ENCODE results near the gene CERKL. TPM values are rescaled to one million over a fixed set of nuclear protein-coding genes. Genes with fewer than 3 reads are reported as not detected.

The CERKL gene
- total RNA-seq, 6 experiments from 2014 or later = 0.07 to 0.09 TPM; not detected in 4

GRCh38 chr2:181690860-181691259 is 34.0 kb upstream of the CERKL start:
- H3K9me3 Mint-ChIP-seq = no peaks in the 10 kb centered on the region
- H3K36me3 Mint-ChIP-seq (ENCODE audit: low read depth) = no peaks in the 10 kb centered on the region

DNA sequence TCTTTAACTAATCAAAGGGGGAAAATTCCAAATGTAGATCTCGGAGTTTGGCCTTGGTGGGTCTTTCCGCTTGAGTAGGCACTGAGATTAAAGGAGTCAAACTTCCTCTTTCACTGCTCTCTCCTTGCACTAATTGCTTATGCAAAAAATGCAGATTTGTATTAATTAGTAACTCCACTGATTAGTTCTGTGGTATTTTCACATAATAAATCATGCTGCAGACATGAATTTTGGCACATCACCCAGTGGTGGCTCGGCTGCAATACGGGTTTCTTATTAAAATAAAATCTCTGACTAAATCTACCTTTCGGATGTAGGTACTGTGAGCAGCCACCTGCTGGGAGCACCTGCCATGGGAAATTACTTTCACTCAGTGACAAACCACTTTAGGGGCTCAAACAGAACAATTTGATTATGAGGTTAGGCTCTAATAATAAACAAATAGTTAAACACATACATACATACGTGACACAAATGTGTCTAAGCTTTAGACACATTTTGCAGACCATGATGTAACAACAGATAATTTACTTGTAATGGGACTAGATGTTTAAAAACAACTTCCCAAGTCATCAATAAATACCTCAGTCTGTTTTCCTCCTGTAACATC is 29.8 kb upstream of the CERKL start:
- H3K9me3 Mint-ChIP-seq = peaks cover 6% of the 10 kb centered on the region; the same call in 1 of the 2 replicates
- no peak overlapping the region for H3K4me3 Mint-ChIP-seq
- H3K27ac Mint-ChIP-seq = no peak overlapping the region
- H3K27me3 Mint-ChIP-seq (ENCODE audit: insufficient read depth) = peaks cover 44% of the 10 kb centered on the region
- peaks cover 12% of the 10 kb centered on the region for H3K4me1 Mint-ChIP-seq (ENCODE audit: low read depth)
- H3K36me3 Mint-ChIP-seq (ENCODE audit: low read depth) = peaks cover 7% of the 10 kb centered on the region; the same call in 1 of the 2 replicates
- no peak for DNase-seq
- TF ChIP-seq CTCF (IDR thresholded peaks at IDR 0.05) = no peak

More at GRCh38 chr2:181690860-181691259, 34.0 kb upstream of the CERKL start:
- no peak overlapping the region for H3K27ac Mint-ChIP-seq
- no peak overlapping the region for H3K4me3 Mint-ChIP-seq
- no peak for TF ChIP-seq CTCF (IDR thresholded peaks at IDR 0.05)
- peaks cover 13% of the 10 kb centered on the region; the same call in 1 of the 2 replicates for H3K27me3 Mint-ChIP-seq (ENCODE audit: insufficient read depth)
- no peaks in the 10 kb centered on the region for H3K4me1 Mint-ChIP-seq (ENCODE audit: low read depth)
- DNase-seq = no peak

DNA sequence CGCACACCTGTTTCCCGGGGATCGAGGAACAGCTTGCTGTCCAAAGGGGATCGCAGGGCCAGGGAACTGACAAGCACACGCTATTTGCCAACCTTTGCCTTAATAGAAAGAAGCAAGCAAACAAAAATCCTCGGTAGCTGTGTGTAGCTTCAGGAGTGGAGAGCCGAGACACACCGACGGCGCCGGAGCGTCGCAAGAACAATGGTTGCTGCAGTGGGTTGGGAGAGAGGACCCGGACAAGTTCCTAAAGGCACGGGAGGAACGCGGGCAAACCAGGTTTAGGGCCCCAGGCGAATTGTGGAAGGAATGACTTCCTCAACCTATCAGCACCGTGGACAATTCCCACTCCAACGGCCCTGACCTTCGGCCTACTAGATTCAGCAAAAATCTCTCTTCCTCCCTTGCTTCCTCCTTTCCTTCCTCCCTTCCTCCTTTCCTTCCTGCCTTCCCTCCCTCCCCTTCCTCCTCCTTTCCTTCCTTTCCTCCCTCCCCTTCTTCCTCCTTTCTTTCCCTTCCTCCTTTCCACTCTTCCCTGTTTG is 28.3 kb upstream of the CERKL start:
- Mint-ChIP-seq H3K27me3 (ENCODE audit: insufficient read depth) (peaks cover 54% of the 10 kb centered on the region), H3K4me1 (ENCODE audit: low read depth) (peaks cover 27% of the 10 kb centered on the region), H3K27ac (no peak overlapping the region), H3K4me3 (no peak overlapping the region), H3K36me3 (ENCODE audit: low read depth) (peaks cover 14% of the 10 kb centered on the region), H3K9me3 (peaks cover 13% of the 10 kb centered on the region)
- DNase-seq = no peak
- no peak for TF ChIP-seq CTCF (IDR thresholded peaks at IDR 0.05)

- no peak overlapping the region; the same call in 1 of the 2 replicates for H3K4me3 Mint-ChIP-seq
- TF ChIP-seq CTCF (IDR thresholded peaks at IDR 0.05) = no peak
- peaks cover 30% of the 10 kb centered on the region for H3K4me1 Mint-ChIP-seq (ENCODE audit: low read depth)
- H3K27me3 Mint-ChIP-seq (ENCODE audit: insufficient read depth) = peaks cover 53% of the 10 kb centered on the region
- peaks cover 14% of the 10 kb centered on the region for H3K36me3 Mint-ChIP-seq (ENCODE audit: low read depth)
- H3K27ac Mint-ChIP-seq = no peak overlapping the region
- peaks cover 13% of the 10 kb centered on the region for H3K9me3 Mint-ChIP-seq
- DNase-seq = no peak
Measured at GRCh38 chr2:181684454-181685149, 27.7 kb upstream of the CERKL start.

GRCh38 chr2:181683518-181684453 is 26.9 kb upstream of the CERKL start:
- H3K4me3 Mint-ChIP-seq = peak overlapping the region; percentile 79
- peaks cover 38% of the 10 kb centered on the region for H3K4me1 Mint-ChIP-seq (ENCODE audit: low read depth)
- peaks cover 15% of the 10 kb centered on the region for H3K36me3 Mint-ChIP-seq (ENCODE audit: low read depth)
- peaks cover 60% of the 10 kb centered on the region for H3K27me3 Mint-ChIP-seq (ENCODE audit: insufficient read depth)
- H3K27ac Mint-ChIP-seq = no peak overlapping the region
- DNase-seq = peak; percentile 16
- H3K9me3 Mint-ChIP-seq = peaks cover 13% of the 10 kb centered on the region
- no peak for TF ChIP-seq CTCF (IDR thresholded peaks at IDR 0.05)
